K562 (cell line): Measurements from ENCODE around the gene SYNRG.

ENCODE experiments used
- DNMT1 ChIP-seq: fragments of 450-650 bp; IDR thresholded peaks from 2 replicates; pipeline ENCODE4 v1.6.1; 2016; ENCODE audit warnings: antibody characterized with exemption, mild to moderate bottlenecking
- GATAD2B ChIP-seq: fragments of 450-650 bp; IDR thresholded peaks from 2 replicates; pipeline ENCODE4 v1.6.1; 2017; ENCODE audit warnings: mild to moderate bottlenecking, borderline replicate concordance
- SMARCE1 ChIP-seq: fragments of 450-650 bp; IDR thresholded peaks from 2 replicates; pipeline ENCODE4 v1.7.1; 2016; ENCODE audit warnings: mild to moderate bottlenecking
- YY1 ChIP-seq, 3 experiments: IDR thresholded peaks; 2 replicates each; pipeline ENCODE4 v1.6.1; 2011; ENCODE audit warnings: low read length in 2 of 3, mild to moderate bottlenecking in 2 of 3, moderate library complexity in 2 of 3, borderline replicate concordance in 1 of 3, control low read depth in 1 of 3, low read depth in 1 of 3; ENCODE audit not compliant: insufficient read depth in 3 of 3, insufficient replicate concordance in 2 of 3, control insufficient read depth in 1 of 3, insufficient read length in 1 of 3; ENCODE audit errors: extremely low read depth in 1 of 3
- TF ChIP-seq, protein P1 (sequence below): sonication (generic); formaldehyde crosslinking; IDR thresholded peaks from 2 replicates; pipeline ENCODE4 v1.8.0; 2022; ENCODE audit warnings: mild to moderate bottlenecking, missing genetic modification reagents

DNA sequence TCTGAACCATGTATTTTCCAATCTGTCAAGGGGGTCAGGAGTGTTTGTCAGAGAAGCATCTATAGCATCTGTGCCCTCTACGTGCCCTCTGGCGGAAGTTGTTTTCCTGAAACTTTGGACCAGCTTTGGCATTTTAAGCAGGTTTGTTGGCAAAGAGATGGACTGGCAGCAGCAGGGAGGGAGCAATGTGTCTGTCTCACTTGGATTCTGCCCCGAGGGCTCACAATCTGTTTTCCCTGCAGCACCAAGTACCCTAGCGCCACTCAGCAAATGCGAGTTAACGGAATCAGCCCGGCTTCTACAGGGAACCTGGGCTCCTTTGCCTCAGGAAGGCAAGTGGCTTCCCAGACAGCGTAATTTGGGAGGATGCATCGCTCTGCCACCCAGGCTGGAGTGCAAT is 102.1 kb downstream of the SYNRG start:
- TF ChIP-seq GATAD2B (no peak), DNMT1 (no peak), YY1 (IDR thresholded peaks at IDR 0.05; ENCODE audit: borderline replicate concordance in 1 of 3, control insufficient read depth in 1 of 3, extremely low read depth in 1 of 3, insufficient read depth in 3 of 3, insufficient read length in 1 of 3, insufficient replicate concordance in 2 of 3, low read depth in 1 of 3, low read length in 2 of 3) (no peak), SMARCE1 (no peak)
- TF ChIP-seq, protein P1, sequence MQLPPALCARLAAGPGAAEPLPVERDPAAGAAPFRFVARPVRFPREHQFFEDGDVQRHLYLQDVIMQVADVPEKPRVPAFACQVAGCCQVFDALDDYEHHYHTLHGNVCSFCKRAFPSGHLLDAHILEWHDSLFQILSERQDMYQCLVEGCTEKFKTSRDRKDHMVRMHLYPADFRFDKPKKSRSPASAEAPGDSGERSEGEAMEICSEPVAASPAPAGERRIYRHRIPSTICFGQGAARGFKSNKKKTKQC, result no peak
